GM21723 (cell line): Measurements from ENCODE around the gene ERVH48-1.
"Not testable (repeated sequence)": the region's sequence is repeated elsewhere in the genome, so short reads cannot be mapped to it uniquely, and the experiment has no call there.

Experiments used
- ATAC-seq: cut with Tn5 transposase; IDR thresholded peaks from one replicate; pipeline ENCODE4 v1.9.1; 2021; ENCODE audit warnings: mild to moderate bottlenecking, moderate library complexity; ENCODE audit not compliant: unreplicated experiment

Gene ERVH48-1

DNA sequence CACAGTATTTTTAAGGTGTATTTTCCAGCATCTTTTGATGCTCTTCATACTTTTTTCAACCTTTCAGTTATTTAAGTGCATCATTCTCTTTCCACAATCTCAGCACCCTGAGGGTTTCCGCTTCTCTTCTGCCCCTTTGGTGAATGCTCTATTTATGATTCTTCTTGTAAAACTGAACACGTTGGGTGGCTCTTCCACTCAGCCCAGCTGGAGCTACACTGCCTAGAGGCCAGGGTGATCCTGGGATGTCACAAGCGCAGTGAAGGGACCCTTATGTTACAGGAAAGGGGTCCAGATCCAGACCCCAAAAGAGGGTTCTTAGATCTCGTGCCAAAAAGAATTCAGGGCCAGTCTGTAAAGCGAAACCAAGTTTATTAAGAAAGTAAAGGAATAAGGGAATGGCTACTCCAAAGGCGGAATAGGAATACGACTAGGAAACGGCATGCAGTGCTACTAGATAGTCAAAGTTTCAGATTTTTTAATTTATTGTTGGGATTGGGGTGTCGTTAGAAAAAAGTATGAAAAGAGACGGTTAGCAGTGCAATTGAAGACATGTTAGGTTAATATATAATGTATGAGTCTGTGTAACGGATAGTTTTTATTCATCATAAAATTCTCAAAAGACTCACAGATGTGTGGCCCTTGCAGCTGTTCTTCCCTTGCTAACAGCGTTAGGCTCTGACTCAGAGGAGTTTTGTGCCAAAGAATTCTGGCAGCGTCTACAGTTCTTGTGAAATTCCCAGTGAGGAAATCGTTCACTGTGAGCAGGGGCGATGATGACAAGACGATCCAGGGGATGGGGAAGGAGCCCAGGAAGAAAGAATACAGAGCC, 14.4 kb upstream of the ERVH48-1 start:
- no peak for ATAC-seq

- not testable (repeated sequence) for ATAC-seq
These were observed 13.2 kb upstream of the ERVH48-1 start for GRCh38 chr21:42938606-42938995.

DNA sequence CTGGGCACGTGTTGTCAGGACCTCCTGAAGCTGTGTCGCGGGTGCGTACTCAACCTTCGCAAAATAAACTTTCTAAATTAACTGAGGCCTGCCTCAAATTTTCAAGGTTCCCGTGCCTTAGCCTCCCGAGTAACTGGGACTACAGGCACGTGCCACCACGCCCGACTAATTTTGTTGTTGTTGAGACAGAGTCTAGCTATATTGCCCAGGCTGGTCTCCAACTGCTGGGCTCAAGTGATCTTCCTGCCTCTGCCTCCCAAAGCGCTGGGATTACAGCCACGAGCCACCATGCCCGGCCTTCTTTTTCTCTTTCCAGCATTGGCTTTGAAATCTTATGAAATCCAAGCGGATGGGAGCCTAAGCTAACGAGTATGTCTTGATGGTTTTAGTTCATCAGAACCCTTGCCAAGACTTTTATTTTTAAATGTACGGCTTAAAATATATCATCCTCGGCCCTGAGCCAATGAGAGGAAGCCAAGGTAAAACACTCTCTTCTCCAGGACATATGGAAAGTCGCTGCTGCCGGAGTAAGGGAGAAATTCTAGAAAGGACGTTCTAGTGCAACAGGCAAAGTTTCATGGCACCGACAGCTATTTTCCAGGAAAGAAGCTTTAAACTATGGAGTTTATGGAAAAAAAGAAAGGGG, 12.7 kb upstream of the ERVH48-1 start:
- ATAC-seq: no peak

- not testable (repeated sequence) for ATAC-seq
These were observed 11.9 kb upstream of the ERVH48-1 start for GRCh38 chr21:42937034-42937940.

- ATAC-seq: not testable (repeated sequence)
These were observed 10.9 kb upstream of the ERVH48-1 start for GRCh38 chr21:42936360-42936759.

- ATAC-seq: not testable (repeated sequence)
These were observed 8.5 kb upstream of the ERVH48-1 start for GRCh38 chr21:42933973-42934372.

DNA sequence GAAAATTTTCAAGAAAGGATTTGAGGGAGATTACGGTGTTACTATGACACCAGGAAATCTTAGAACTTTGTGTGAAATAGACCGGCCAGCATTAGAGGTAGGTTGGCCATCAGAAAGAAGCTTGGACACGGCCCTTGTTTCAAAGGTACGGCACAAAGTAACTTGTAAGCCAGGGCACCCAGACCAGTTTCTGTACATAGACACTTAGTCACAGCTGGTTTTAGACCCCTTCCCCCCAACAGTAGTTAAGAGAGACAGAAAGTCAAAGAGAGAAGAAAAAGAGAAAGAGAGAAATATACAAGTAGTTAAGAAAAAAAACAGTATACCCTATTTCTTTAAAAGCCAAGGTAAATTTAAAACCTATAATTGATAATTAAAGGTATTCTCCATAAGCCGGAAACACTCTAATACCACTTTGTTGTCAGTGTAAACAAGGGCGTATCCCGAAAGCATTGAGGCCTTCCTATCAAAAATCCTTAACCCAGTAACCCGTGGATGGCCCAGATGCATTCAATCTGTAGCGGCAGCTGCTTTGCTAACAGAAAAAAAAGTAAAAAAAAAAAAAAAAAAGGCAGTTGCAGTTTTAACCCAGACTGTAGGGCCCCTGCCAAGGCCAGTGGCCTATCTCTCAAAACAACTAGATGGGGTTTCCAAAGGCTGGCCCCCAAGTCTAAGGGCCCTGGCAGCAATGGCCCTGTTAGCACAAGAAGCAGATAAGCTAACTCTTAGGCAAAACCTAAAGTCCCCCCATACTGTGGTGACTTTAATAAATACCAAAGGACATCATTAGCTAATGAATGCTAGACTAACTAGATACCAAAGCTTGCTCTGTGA, 7.9 kb upstream of the ERVH48-1 start:
- ATAC-seq: not testable (repeated sequence)

- not testable (repeated sequence) for ATAC-seq
These were observed 7.1 kb upstream of the ERVH48-1 start for GRCh38 chr21:42932378-42933136.

- no peak for ATAC-seq
These were observed 6.3 kb upstream of the ERVH48-1 start for GRCh38 chr21:42931560-42932235.

GRCh38 chr21:42929969-42930368, 4.5 kb upstream of the ERVH48-1 start:
- ATAC-seq: no peak

DNA sequence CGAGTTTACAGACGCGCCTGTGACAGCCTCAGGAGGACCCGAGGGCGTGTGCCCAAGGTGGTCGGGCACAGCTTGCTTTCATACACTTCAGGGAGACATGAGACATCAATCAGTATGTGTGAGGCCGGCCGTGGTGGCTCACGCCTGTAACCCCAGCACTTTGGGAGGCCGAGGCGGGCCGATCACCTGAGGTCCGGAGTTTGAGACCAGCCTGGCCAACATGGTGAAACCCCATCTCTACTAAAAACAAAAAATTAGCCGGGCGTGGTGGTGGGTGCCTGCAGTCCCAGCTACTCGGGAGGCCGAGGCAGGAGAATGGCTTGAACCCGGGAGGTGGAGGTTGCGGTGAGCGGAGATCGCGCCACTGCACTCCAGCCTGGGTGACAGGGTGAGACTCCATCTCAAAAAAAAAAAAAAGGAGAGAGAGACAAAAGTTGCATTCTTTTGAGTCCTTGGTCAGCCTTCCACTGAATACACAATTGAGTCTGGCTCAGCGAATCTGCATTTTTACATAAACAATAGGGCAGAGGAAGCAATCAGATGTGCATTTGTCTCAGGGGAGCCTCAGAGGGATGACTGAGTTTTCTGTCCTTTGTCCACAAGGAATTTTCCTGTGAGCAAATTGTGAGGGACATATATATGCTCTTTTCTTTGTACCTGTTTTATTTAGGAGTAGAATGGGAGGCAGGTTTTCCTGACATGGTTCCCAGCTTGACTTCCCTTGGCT, 2.2 kb upstream of the ERVH48-1 start:
- ATAC-seq: not testable (repeated sequence)

DNA sequence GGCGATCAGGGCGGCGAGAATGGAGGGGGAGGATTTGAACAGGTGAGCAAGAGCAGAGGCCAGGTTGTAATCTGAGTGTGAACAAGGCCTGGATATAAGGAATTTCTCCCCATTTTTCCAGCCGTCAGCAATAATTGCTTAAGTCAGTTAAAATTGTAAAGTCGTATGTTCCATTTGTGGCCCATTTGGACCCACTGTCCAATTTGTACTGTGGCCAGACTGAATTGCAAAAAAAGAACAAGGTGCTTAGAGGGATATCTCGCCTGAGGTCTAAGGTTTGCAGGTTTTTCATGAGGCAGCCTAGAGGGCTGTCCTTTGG, 1.0 kb downstream of the ERVH48-1 start:
- no peak for ATAC-seq

DNA sequence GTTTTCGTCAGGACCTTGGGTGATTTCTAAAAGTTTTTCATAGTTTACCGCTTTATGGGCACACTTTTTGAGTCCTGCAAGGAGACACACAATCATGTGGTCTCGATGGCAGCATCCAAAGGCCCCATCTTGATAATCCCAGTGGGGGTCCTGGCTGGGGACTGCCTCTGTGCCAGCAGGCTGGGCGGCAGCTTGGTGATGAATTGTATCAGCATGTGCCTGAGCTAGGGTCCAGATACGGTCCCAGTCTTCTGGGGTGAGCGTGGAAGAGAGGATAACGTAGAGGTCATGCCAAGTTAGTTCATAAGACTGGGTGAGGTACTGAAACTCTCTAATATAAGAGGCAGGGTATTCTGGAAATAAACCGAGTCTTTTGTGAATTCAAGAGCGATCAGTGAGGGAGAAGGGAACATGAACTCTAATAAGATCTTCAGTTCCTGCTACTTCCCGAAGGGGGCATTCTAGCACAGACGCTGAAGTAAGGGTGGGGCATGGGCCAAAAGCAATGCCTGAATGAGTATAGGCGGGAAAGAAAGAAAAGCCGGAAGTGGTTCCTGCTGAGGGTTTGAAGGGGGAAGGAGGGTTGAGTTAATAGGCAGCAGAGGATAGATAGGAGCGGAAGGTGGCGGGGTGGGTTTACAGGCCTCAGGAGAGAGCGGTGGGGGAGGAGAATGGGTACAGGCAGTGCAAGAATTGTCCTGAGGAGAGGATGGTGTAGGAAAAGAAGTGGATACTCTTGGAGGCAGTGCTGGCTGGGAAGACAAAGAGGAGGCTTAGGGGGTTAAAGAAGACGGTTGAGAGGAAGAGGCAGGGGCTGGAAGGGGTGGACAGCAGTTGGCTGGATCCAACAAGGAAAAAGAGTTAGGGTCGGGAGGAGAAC, 1.6 kb downstream of the ERVH48-1 start:
- no peak for ATAC-seq

- no peak for ATAC-seq
These were observed 2.5 kb downstream of the ERVH48-1 start for GRCh38 chr21:42922918-42923317.

- ATAC-seq: no peak
These were observed 3.5 kb downstream of the ERVH48-1 start for GRCh38 chr21:42921927-42922326.

- no peak for ATAC-seq
These were observed 7.1 kb downstream of the ERVH48-1 start for GRCh38 chr21:42918291-42918690.

GRCh38 chr21:42913476-42913875, 12.0 kb downstream of the ERVH48-1 start:
- ATAC-seq: no peak

- not testable (repeated sequence) for ATAC-seq
These were observed 13.5 kb downstream of the ERVH48-1 start for GRCh38 chr21:42911920-42912319.
